Naive B cell (primary cell): Measurements from ENCODE around the gene LRMDA. TPM values are rescaled to one million over a fixed set of nuclear protein-coding genes. Genes with fewer than 3 reads are reported as not detected.

ENCODE experiments used
- ATAC-seq, 2 donors: fragments of 150-1000 bp; cut with Tn5 transposase; 2 replicates each; pipeline ENCODE4 v1.10.0; 2021; ENCODE audit warnings: low read depth in 2 of 2, mild to moderate bottlenecking in 2 of 2, moderate library complexity in 2 of 2
- DNase-seq: peaks from one replicate; pipeline ENCODE4 v3.0.0; 2022
- H3K27ac Mint-ChIP-seq, 6 donors: one replicate each; pipeline ENCODE4 v1.8.0; 2020 to 2022; ENCODE audit warnings: mild to moderate bottlenecking in 6 of 6, mixed read lengths in 6 of 6, moderate library complexity in 5 of 6, inconsistent platforms in 2 of 6
- H3K27me3 Mint-ChIP-seq, 3 donors: one replicate each; pipeline ENCODE4 v1.8.0; 2021 to 2022; ENCODE audit warnings: mixed read lengths in 3 of 3, mild to moderate bottlenecking in 1 of 3
- H3K36me3 Mint-ChIP-seq, 2 donors: one replicate each; pipeline ENCODE4 v1.8.0; 2020 to 2022; ENCODE audit warnings: mixed read lengths in 2 of 2, inconsistent platforms in 1 of 2, mild to moderate bottlenecking in 1 of 2
- H3K4me1 Mint-ChIP-seq, 3 donors: one replicate each; pipeline ENCODE4 v1.8.0; 2020 to 2022; ENCODE audit warnings: mixed read lengths in 3 of 3, inconsistent platforms in 1 of 3, mild to moderate bottlenecking in 1 of 3, moderate library complexity in 1 of 3
- H3K4me3 Mint-ChIP-seq, 8 donors: one replicate each; pipeline ENCODE4 v1.8.0; 2020 to 2022; ENCODE audit warnings: mild to moderate bottlenecking in 8 of 8, mixed read lengths in 8 of 8, moderate library complexity in 8 of 8, inconsistent platforms in 2 of 8
- H3K9me3 Mint-ChIP-seq, 7 donors: one replicate each; pipeline ENCODE4 v1.8.0; 2020 to 2022; ENCODE audit warnings: mixed read lengths in 7 of 7, mild to moderate bottlenecking in 5 of 7, inconsistent platforms in 2 of 7, moderate library complexity in 1 of 7
- polyA plus RNA-seq, 6 donors: library from polyadenylated mRNA; unstranded; fragments of 300-500 nt; fragmentation: Illumina TruSeq; gene quantifications; one replicate each; pipeline ENCODE4 v1.2.3, GENCODE V29; 2021; ENCODE audit warnings: low read depth in 6 of 6

LRMDA gene
- polyA plus RNA-seq, 6 donors from 2014 or later = 2.1 TPM; not detected in 5

- H3K36me3 Mint-ChIP-seq = no peaks in the 10 kb centered on the region
- peaks cover 0 to 6% (median 5%) of the 10 kb centered on the region in 3 donors for H3K27me3 Mint-ChIP-seq
- H3K4me3 Mint-ChIP-seq = no peak overlapping the region
- peaks cover 0 to 2% (median 0%) of the 10 kb centered on the region in 3 donors for H3K4me1 Mint-ChIP-seq
- DNase-seq (no peak), ATAC-seq (no peak)
- H3K9me3 Mint-ChIP-seq = peaks cover 0 to 6% (median 0%) of the 10 kb centered on the region in 7 donors
- H3K27ac Mint-ChIP-seq = no peak overlapping the region
These were observed 216.9 kb downstream of the LRMDA start for GRCh38 chr10:75648351-75648750.

GRCh38 chr10:75648854-75649253 lies 217.4 kb downstream of the LRMDA start:
- H3K9me3 Mint-ChIP-seq = peaks cover 0 to 6% (median 0%) of the 10 kb centered on the region in 7 donors
- peaks cover 0 to 2% (median 0%) of the 10 kb centered on the region in 3 donors for H3K4me1 Mint-ChIP-seq
- H3K36me3 Mint-ChIP-seq = no peaks in the 10 kb centered on the region
- no peak for DNase-seq
- H3K27ac Mint-ChIP-seq = no peak overlapping the region
- H3K27me3 Mint-ChIP-seq = peaks cover 0 to 6% (median 5%) of the 10 kb centered on the region in 3 donors
- no peak overlapping the region for H3K4me3 Mint-ChIP-seq
- no peak for ATAC-seq

- H3K36me3 Mint-ChIP-seq = no peaks in the 10 kb centered on the region
- H3K9me3 Mint-ChIP-seq = peaks cover 0 to 6% (median 0%) of the 10 kb centered on the region in 7 donors
- H3K4me3 Mint-ChIP-seq = no peak overlapping the region
- no peak overlapping the region for H3K27ac Mint-ChIP-seq
- DNase-seq = no peak
- peaks cover 0 to 2% (median 0%) of the 10 kb centered on the region in 3 donors for H3K4me1 Mint-ChIP-seq
- ATAC-seq = no peak
- peaks cover 3 to 6% (median 5%) of the 10 kb centered on the region in 3 donors for H3K27me3 Mint-ChIP-seq
These were observed 218.0 kb downstream of the LRMDA start for GRCh38 chr10:75649466-75649865.

- Mint-ChIP-seq H3K36me3 (no peaks in the 10 kb centered on the region), H3K4me1 (peaks cover 0 to 2% (median 0%) of the 10 kb centered on the region in 3 donors), H3K9me3 (peaks cover 0 to 6% (median 0%) of the 10 kb centered on the region in 7 donors), H3K27me3 (peaks cover 4 to 7% (median 6%) of the 10 kb centered on the region in 3 donors), H3K27ac (no peak overlapping the region), H3K4me3 (no peak overlapping the region)
- DNase-seq (no peak), ATAC-seq (no peak)
These were observed 219.2 kb downstream of the LRMDA start for GRCh38 chr10:75650648-75651047.

- H3K4me1 Mint-ChIP-seq = peaks cover 0 to 2% (median 0%) of the 10 kb centered on the region in 3 donors
- no peak overlapping the region for H3K4me3 Mint-ChIP-seq
- H3K27ac Mint-ChIP-seq = no peak overlapping the region
These were observed 220.0 kb downstream of the LRMDA start for GRCh38 chr10:75651417-75651816.

GRCh38 chr10:75652146-75652740 lies 220.8 kb downstream of the LRMDA start:
- Mint-ChIP-seq H3K9me3 (peaks cover 0 to 10% (median 0%) of the 10 kb centered on the region in 7 donors), H3K4me3 (no peak overlapping the region), H3K36me3 (no peaks in the 10 kb centered on the region)

More at GRCh38 chr10:75651417-75651816, 220.0 kb downstream of the LRMDA start:
- H3K27me3 Mint-ChIP-seq = peaks cover 6 to 12% (median 9%) of the 10 kb centered on the region in 3 donors
- ATAC-seq (no peak), DNase-seq (no peak)
- H3K9me3 Mint-ChIP-seq = peaks cover 0 to 10% (median 0%) of the 10 kb centered on the region in 7 donors
- no peaks in the 10 kb centered on the region for H3K36me3 Mint-ChIP-seq

GRCh38 chr10:75653761-75654160 lies 222.3 kb downstream of the LRMDA start:
- H3K27me3 Mint-ChIP-seq = peaks cover 9 to 19% (median 14%) of the 10 kb centered on the region in 3 donors

More at GRCh38 chr10:75652146-75652740, 220.8 kb downstream of the LRMDA start:
- H3K27ac Mint-ChIP-seq = no peak overlapping the region
- ATAC-seq (no peak), DNase-seq (no peak)
- peaks cover 7 to 12% (median 9%) of the 10 kb centered on the region in 3 donors for H3K27me3 Mint-ChIP-seq
- H3K4me1 Mint-ChIP-seq = peaks cover 0 to 2% (median 0%) of the 10 kb centered on the region in 3 donors

GRCh38 chr10:75654171-75654771 lies 222.8 kb downstream of the LRMDA start:
- peaks cover 11 to 23% (median 19%) of the 10 kb centered on the region in 3 donors for H3K27me3 Mint-ChIP-seq

More at GRCh38 chr10:75653761-75654160, 222.3 kb downstream of the LRMDA start:
- no peaks in the 10 kb centered on the region for H3K36me3 Mint-ChIP-seq
- H3K4me3 Mint-ChIP-seq = no peak overlapping the region
- no peak for ATAC-seq
- H3K4me1 Mint-ChIP-seq = peaks cover 0 to 2% (median 0%) of the 10 kb centered on the region in 3 donors
- H3K27ac Mint-ChIP-seq = no peak overlapping the region
- no peak for DNase-seq
- H3K9me3 Mint-ChIP-seq = peaks cover 0 to 10% (median 0%) of the 10 kb centered on the region in 7 donors

GRCh38 chr10:75654772-75655171 lies 223.3 kb downstream of the LRMDA start:
- Mint-ChIP-seq H3K27ac (no peak overlapping the region), H3K4me1 (no peaks in the 10 kb centered on the region), H3K27me3 (peaks cover 16 to 25% (median 18%) of the 10 kb centered on the region in 3 donors), H3K9me3 (peaks cover 0 to 7% (median 0%) of the 10 kb centered on the region in 7 donors), H3K4me3 (no peak overlapping the region), H3K36me3 (no peaks in the 10 kb centered on the region)
- no peak for DNase-seq
- ATAC-seq = no peak

More at GRCh38 chr10:75654171-75654771, 222.8 kb downstream of the LRMDA start:
- ATAC-seq = no peak
- DNase-seq = no peak
- Mint-ChIP-seq H3K36me3 (no peaks in the 10 kb centered on the region), H3K9me3 (peaks cover 0 to 10% (median 0%) of the 10 kb centered on the region in 7 donors), H3K4me3 (no peak overlapping the region), H3K4me1 (no peaks in the 10 kb centered on the region), H3K27ac (no peak overlapping the region)

- no peaks in the 10 kb centered on the region for H3K36me3 Mint-ChIP-seq
- no peak for ATAC-seq
These were observed 224.5 kb downstream of the LRMDA start for GRCh38 chr10:75655791-75656451.

GRCh38 chr10:75657351-75657750 lies 225.9 kb downstream of the LRMDA start:
- no peaks in the 10 kb centered on the region for H3K4me1 Mint-ChIP-seq

More at GRCh38 chr10:75655791-75656451, 224.5 kb downstream of the LRMDA start:
- Mint-ChIP-seq H3K4me1 (no peaks in the 10 kb centered on the region), H3K27ac (no peak overlapping the region), H3K27me3 (peaks cover 16 to 23% (median 16%) of the 10 kb centered on the region in 3 donors), H3K9me3 (peaks cover 0 to 6% (median 0%) of the 10 kb centered on the region in 7 donors), H3K4me3 (no peak overlapping the region)
- no peak for DNase-seq

GRCh38 chr10:75658036-75658435 lies 226.6 kb downstream of the LRMDA start:
- peaks cover 0 to 4% (median 0%) of the 10 kb centered on the region in 7 donors for H3K9me3 Mint-ChIP-seq
- DNase-seq = no peak
- H3K4me1 Mint-ChIP-seq = no peaks in the 10 kb centered on the region
- H3K27ac Mint-ChIP-seq = no peak overlapping the region
- ATAC-seq = no peak
- H3K27me3 Mint-ChIP-seq = peaks cover 16 to 23% (median 21%) of the 10 kb centered on the region in 3 donors
- H3K4me3 Mint-ChIP-seq = no peak overlapping the region
- no peaks in the 10 kb centered on the region for H3K36me3 Mint-ChIP-seq

More at GRCh38 chr10:75657351-75657750, 225.9 kb downstream of the LRMDA start:
- Mint-ChIP-seq H3K27me3 (peaks cover 16 to 23% (median 21%) of the 10 kb centered on the region in 3 donors), H3K9me3 (peaks cover 0 to 4% (median 0%) of the 10 kb centered on the region in 7 donors), H3K27ac (peak overlapping the region in 1 of 6 donors; percentile 16), H3K4me3 (no peak overlapping the region), H3K36me3 (no peaks in the 10 kb centered on the region)
- DNase-seq (no peak), ATAC-seq (no peak)

- H3K36me3 Mint-ChIP-seq = no peaks in the 10 kb centered on the region
- H3K27me3 Mint-ChIP-seq = peaks cover 16 to 23% (median 21%) of the 10 kb centered on the region in 3 donors
- ATAC-seq (no peak), DNase-seq (no peak)
- H3K9me3 Mint-ChIP-seq = peaks cover 0 to 4% (median 0%) of the 10 kb centered on the region in 7 donors
- H3K27ac Mint-ChIP-seq = no peak overlapping the region
- no peak overlapping the region for H3K4me3 Mint-ChIP-seq
- H3K4me1 Mint-ChIP-seq = no peaks in the 10 kb centered on the region
These were observed 227.1 kb downstream of the LRMDA start for GRCh38 chr10:75658496-75658895.
